ENCODE data around the gene VASP.

DNA sequence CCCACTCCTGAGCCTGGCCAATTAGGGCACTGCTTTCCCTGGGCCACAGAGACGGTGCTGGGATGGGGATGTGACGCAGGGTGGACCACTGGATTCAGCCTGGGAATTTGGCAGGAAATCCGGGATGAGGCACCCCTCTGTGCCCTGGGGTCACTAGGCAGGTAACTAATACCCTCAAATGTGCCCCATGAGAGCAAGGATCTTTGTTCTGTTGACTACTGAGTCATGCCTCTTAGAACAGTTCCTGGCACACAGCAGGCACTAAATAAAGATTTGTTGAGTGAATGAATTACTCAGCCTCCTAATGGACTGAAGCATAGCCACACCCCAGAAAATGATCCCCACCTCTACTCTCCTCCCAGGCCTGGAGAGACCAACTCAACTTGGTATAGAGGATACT is 61.5 kb downstream of the VASP start:
- TF ChIP-seq, protein P1, sequence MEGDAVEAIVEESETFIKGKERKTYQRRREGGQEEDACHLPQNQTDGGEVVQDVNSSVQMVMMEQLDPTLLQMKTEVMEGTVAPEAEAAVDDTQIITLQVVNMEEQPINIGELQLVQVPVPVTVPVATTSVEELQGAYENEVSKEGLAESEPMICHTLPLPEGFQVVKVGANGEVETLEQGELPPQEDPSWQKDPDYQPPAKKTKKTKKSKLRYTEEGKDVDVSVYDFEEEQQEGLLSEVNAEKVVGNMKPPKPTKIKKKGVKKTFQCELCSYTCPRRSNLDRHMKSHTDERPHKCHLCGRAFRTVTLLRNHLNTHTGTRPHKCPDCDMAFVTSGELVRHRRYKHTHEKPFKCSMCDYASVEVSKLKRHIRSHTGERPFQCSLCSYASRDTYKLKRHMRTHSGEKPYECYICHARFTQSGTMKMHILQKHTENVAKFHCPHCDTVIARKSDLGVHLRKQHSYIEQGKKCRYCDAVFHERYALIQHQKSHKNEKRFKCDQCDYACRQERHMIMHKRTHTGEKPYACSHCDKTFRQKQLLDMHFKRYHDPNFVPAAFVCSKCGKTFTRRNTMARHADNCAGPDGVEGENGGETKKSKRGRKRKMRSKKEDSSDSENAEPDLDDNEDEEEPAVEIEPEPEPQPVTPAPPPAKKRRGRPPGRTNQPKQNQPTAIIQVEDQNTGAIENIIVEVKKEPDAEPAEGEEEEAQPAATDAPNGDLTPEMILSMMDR (IDR thresholded peaks at IDR 0.05; ENCODE audit: low read depth, low read length): no peak
- no peak for TF ChIP-seq EZH2phosphoT487 (IDR thresholded peaks at IDR 0.05; ENCODE audit: low read depth)

Data from OCI-LY3 (cell line).